Hepatocyte (in vitro differentiated cells): Measurements from ENCODE around the gene HBG1. TPM values are rescaled to one million over a fixed set of nuclear protein-coding genes. Genes with fewer than 3 reads are reported as not detected.

Source experiments
- DNase-seq: peaks from one replicate; pipeline ENCODE4 v3.0.0-alpha.2; 2016; ENCODE audit warnings: low spot score
- H2AFZ ChIP-seq: fragments of 200-600 bp; sonication (generic); 2 replicates; pipeline ENCODE4 v1.6.0; 2016; ENCODE audit warnings: antibody characterized with exemption, mild to moderate bottlenecking
- H3K27ac ChIP-seq: fragments of 200-600 bp; sonication (generic); 2 replicates; pipeline ENCODE4 v1.5.1; 2016; ENCODE audit warnings: mild to moderate bottlenecking
- H3K27me3 ChIP-seq: fragments of 200-600 bp; sonication (generic); 2 replicates; pipeline ENCODE4 v1.6.1; 2016
- H3K36me3 ChIP-seq: fragments of 200-600 bp; sonication (generic); replicated peaks from 2 replicates; pipeline ENCODE4 v1.5.1; 2016; ENCODE audit warnings: low read depth; ENCODE audit not compliant: insufficient read depth
- H3K4me1 ChIP-seq: fragments of 200-600 bp; sonication (generic); 2 replicates; pipeline ENCODE4 v1.5.1; 2016; ENCODE audit warnings: mild to moderate bottlenecking, moderate library complexity; ENCODE audit not compliant: insufficient read depth
- H3K4me2 ChIP-seq: fragments of 200-600 bp; sonication (generic); 2 replicates; pipeline ENCODE4 v1.6.0; 2016
- H3K4me3 ChIP-seq: fragments of 200-600 bp; sonication (generic); 2 replicates; pipeline ENCODE4 v1.5.1; 2016; ENCODE audit warnings: mild to moderate bottlenecking
- H3K79me2 ChIP-seq: fragments of 200-600 bp; sonication (generic); 2 replicates; pipeline ENCODE4 v1.6.0; 2017; ENCODE audit warnings: mild to moderate bottlenecking
- H3K9me2 ChIP-seq: fragments of 200-600 bp; sonication (generic); replicated peaks from 2 replicates; pipeline ENCODE4 v1.6.0; 2017; ENCODE audit warnings: mild to moderate bottlenecking; ENCODE audit not compliant: insufficient read depth
- H3K9me3 ChIP-seq: fragments of 200-600 bp; sonication (generic); 2 replicates; pipeline ENCODE4 v1.5.1; 2016; ENCODE audit warnings: low read depth, mild to moderate bottlenecking
- H4K20me1 ChIP-seq: fragments of 200-600 bp; sonication (generic); 2 replicates; pipeline ENCODE4 v1.6.0; 2016; ENCODE audit warnings: mild to moderate bottlenecking; ENCODE audit not compliant: insufficient read depth, poor library complexity, severe bottlenecking
- CTCF ChIP-seq: fragments of 200-600 bp; sonication (generic); IDR thresholded peaks from 2 replicates; pipeline ENCODE4 v1.5.1; 2016; ENCODE audit warnings: antibody characterized with exemption, mild to moderate bottlenecking; ENCODE audit not compliant: poor library complexity
- EZH2 ChIP-seq: fragments of 200-600 bp; sonication (generic); IDR thresholded peaks from 2 replicates; pipeline ENCODE4 v1.6.1; 2016; ENCODE audit warnings: antibody characterized with exemption, mild to moderate bottlenecking, borderline replicate concordance
- EZH2phosphoT487 ChIP-seq: fragments of 200-600 bp; sonication (generic); IDR thresholded peaks from one replicate; pipeline ENCODE4 v1.6.1; 2018; ENCODE audit warnings: antibody characterized with exemption, mild to moderate bottlenecking, low read depth, moderate library complexity; ENCODE audit not compliant: unreplicated experiment, severe bottlenecking
- WGBS: methylation state at CpG from one replicate; pipeline ENCODE4 v1.1.6; 2016; ENCODE audit warnings: low lambda C conversion rate; ENCODE audit errors: missing lambda C conversion rate; 5-methylcytosine and 5-hydroxymethylcytosine counted together
- polyA plus RNA-seq: library from polyadenylated mRNA; unstranded; fragments of >200 nt; fragmentation: Nextera tagmentation; extraction: Ambion mirVana; gene quantifications from 2 replicates; pipeline ENCODE4 v1.2.1, GENCODE V29; 2016
- total RNA-seq: library from RNA; depleted of rRNA; stranded (reverse); fragments of >200 nt; gene quantifications from 2 replicates; pipeline ENCODE4 v1.2.3, GENCODE V29; 2014

The HBG1 gene
- total and polyA plus RNA-seq, 2 experiments from 2014 or later, result not detected

- H3K9me3 ChIP-seq, result no peaks in the 10 kb centered on the region
These were observed 29.9 kb upstream of the HBG1 start for GRCh38 chr11:5279471-5280090.

GRCh38 chr11:5277807-5278382, 28.2 kb upstream of the HBG1 start:
- H3K36me3 ChIP-seq, result no peaks in the 10 kb centered on the region
- no peaks in the 10 kb centered on the region for H4K20me1 ChIP-seq
- H3K4me2 ChIP-seq, result no peak overlapping the region
- no peaks in the 10 kb centered on the region for H3K4me1 ChIP-seq
- H2AFZ ChIP-seq, result no peak overlapping the region
- H3K4me3 ChIP-seq, result no peak overlapping the region
- H3K79me2 ChIP-seq, result no peaks in the 10 kb centered on the region
- no peaks in the 10 kb centered on the region for H3K9me2 ChIP-seq
- TF ChIP-seq EZH2 (no peak), EZH2phosphoT487 (no peak), CTCF (no peak)
- H3K9me3 ChIP-seq, result no peaks in the 10 kb centered on the region
- no peaks in the 10 kb centered on the region for H3K27me3 ChIP-seq
- no peak for DNase-seq
- no peak overlapping the region for H3K27ac ChIP-seq
- WGBS, result 90% methylated on average over 1 of the region's 1 CpG

More at GRCh38 chr11:5279471-5280090, 29.9 kb upstream of the HBG1 start:
- WGBS, result 89% methylated on average over 4 of the region's 4 CpGs
- H3K27ac ChIP-seq, result no peak overlapping the region
- no peaks in the 10 kb centered on the region for H4K20me1 ChIP-seq
- no peak overlapping the region for H3K4me3 ChIP-seq
- H3K4me2 ChIP-seq, result no peak overlapping the region
- H3K36me3 ChIP-seq, result no peaks in the 10 kb centered on the region
- DNase-seq, result no peak
- no peak for TF ChIP-seq EZH2
- TF ChIP-seq CTCF, result no peak
- no peak for TF ChIP-seq EZH2phosphoT487
- H3K79me2 ChIP-seq, result no peaks in the 10 kb centered on the region
- no peaks in the 10 kb centered on the region for H3K9me2 ChIP-seq
- H3K27me3 ChIP-seq, result no peaks in the 10 kb centered on the region
- no peaks in the 10 kb centered on the region for H3K4me1 ChIP-seq
- H2AFZ ChIP-seq, result no peak overlapping the region

GRCh38 chr11:5276697-5277096, 27.0 kb upstream of the HBG1 start:
- no peak for TF ChIP-seq EZH2phosphoT487
- no peak for TF ChIP-seq CTCF
- no peak for TF ChIP-seq EZH2
- 89% methylated on average over 2 of the region's 2 CpGs for WGBS

More at GRCh38 chr11:5276697-5277096, 27.0 kb upstream of the HBG1 start:
- no peak overlapping the region for H3K27ac ChIP-seq
- no peak overlapping the region for H3K4me2 ChIP-seq
- no peak overlapping the region for H2AFZ ChIP-seq
- no peak overlapping the region for H3K4me3 ChIP-seq
- no peaks in the 10 kb centered on the region for H3K36me3 ChIP-seq
- no peaks in the 10 kb centered on the region for H3K79me2 ChIP-seq
- H3K4me1 ChIP-seq, result no peaks in the 10 kb centered on the region
- no peaks in the 10 kb centered on the region for H3K27me3 ChIP-seq
- H4K20me1 ChIP-seq, result no peaks in the 10 kb centered on the region
- H3K9me3 ChIP-seq, result no peaks in the 10 kb centered on the region
- H3K9me2 ChIP-seq, result no peaks in the 10 kb centered on the region
- no peak for DNase-seq
